ENCODE measurements around the gene RASD2.

The RASD2 gene

GRCh38 chr22:35587447-35587870, 46.8 kb downstream of the RASD2 start:
- no peak for DNase-seq

- no peak for DNase-seq
Observed at GRCh38 chr22:35587896-35588295, 47.3 kb downstream of the RASD2 start.

- no peak for DNase-seq
Observed at GRCh38 chr22:35589071-35589755, 48.6 kb downstream of the RASD2 start.

GRCh38 chr22:35589756-35590093, 49.1 kb downstream of the RASD2 start:
- no peak for DNase-seq

GRCh38 chr22:35590634-35591295, 50.1 kb downstream of the RASD2 start:
- no peak for DNase-seq

- DNase-seq, result no peak
Observed at GRCh38 chr22:35591714-35592417, 51.2 kb downstream of the RASD2 start.

GRCh38 chr22:35592418-35592967, 51.9 kb downstream of the RASD2 start:
- DNase-seq, result no peak

- no peak for DNase-seq
Observed at GRCh38 chr22:35593071-35593890, 52.6 kb downstream of the RASD2 start.

GRCh38 chr22:35593891-35594470, 53.4 kb downstream of the RASD2 start:
- no peak for DNase-seq

- DNase-seq, result no peak
Observed at GRCh38 chr22:35594686-35595085, 54.1 kb downstream of the RASD2 start.

GRCh38 chr22:35596821-35597220, 56.2 kb downstream of the RASD2 start:
- DNase-seq, result no peak

- DNase-seq, result no peak
Observed at GRCh38 chr22:35597692-35598395, 57.2 kb downstream of the RASD2 start.

GRCh38 chr22:35598396-35598710, 57.7 kb downstream of the RASD2 start:
- DNase-seq, result no peak

- DNase-seq, result no peak
Observed at GRCh38 chr22:35599364-35599763, 58.7 kb downstream of the RASD2 start.

GRCh38 chr22:35600476-35600875, 59.8 kb downstream of the RASD2 start:
- DNase-seq, result no peak

GRCh38 chr22:35601013-35601580, 60.5 kb downstream of the RASD2 start:
- DNase-seq, result no peak

- no peak for DNase-seq
Observed at GRCh38 chr22:35601743-35602615, 61.3 kb downstream of the RASD2 start.
